GM23338 (cell line): ENCODE measurements around the gene APRT. TPM values are rescaled to one million over a fixed set of nuclear protein-coding genes. Genes with fewer than 3 reads are reported as not detected.

Source experiments
- ATAC-seq: fragments of 200-7000 bp; cut with Tn5 transposase; 3 replicates; pipeline ENCODE4 v1.9.1; 2020
- DNase-seq: peaks from one replicate; pipeline ENCODE4 v3.0.0-alpha.2; 2015; ENCODE audit warnings: low spot score
- H2AFZ ChIP-seq: fragments of 200-600 bp; sonication (generic); 2 replicates; pipeline ENCODE4 v1.8.0; 2016; ENCODE audit warnings: antibody characterized with exemption, mild to moderate bottlenecking, moderate library complexity
- H3F3A ChIP-seq: fragments of 200-600 bp; sonication (generic); replicated peaks from 2 replicates; pipeline ENCODE4 v1.8.0; 2017; ENCODE audit warnings: antibody characterized with exemption, mixed run types, low read depth
- H3K27ac ChIP-seq: fragments of 200-600 bp; sonication (generic); 2 replicates; pipeline ENCODE4 v1.6.1; 2016; ENCODE audit warnings: low read depth
- H3K27me3 ChIP-seq: fragments of 200-600 bp; sonication (generic); 2 replicates; pipeline ENCODE4 v1.8.0; 2016; ENCODE audit warnings: mild to moderate bottlenecking, mixed run types, moderate library complexity; ENCODE audit not compliant: insufficient read depth
- H3K36me3 ChIP-seq: fragments of 200-600 bp; sonication (generic); 2 replicates; pipeline ENCODE4 v1.8.0; 2016; ENCODE audit warnings: mild to moderate bottlenecking; ENCODE audit not compliant: insufficient read depth
- H3K4me1 ChIP-seq: fragments of 200-600 bp; sonication (generic); 2 replicates; pipeline ENCODE4 v1.8.0; 2016; ENCODE audit warnings: mild to moderate bottlenecking, moderate library complexity; ENCODE audit not compliant: insufficient read depth
- H3K4me2 ChIP-seq: fragments of 200-600 bp; sonication (generic); 2 replicates; pipeline ENCODE4 v1.7.1; 2017; ENCODE audit warnings: mixed run types
- H3K4me3 ChIP-seq: fragments of 200-600 bp; sonication (generic); 2 replicates; pipeline ENCODE4 v1.6.1; 2016; ENCODE audit warnings: mixed run types
- H3K79me2 ChIP-seq: fragments of 200-600 bp; sonication (generic); replicated peaks from 2 replicates; pipeline ENCODE4 v1.8.0; 2017; ENCODE audit warnings: mild to moderate bottlenecking; ENCODE audit not compliant: insufficient read depth
- H3K9me2 ChIP-seq: fragments of 200-600 bp; sonication (generic); 2 replicates; pipeline ENCODE4 v1.8.0; 2017; ENCODE audit not compliant: insufficient read depth
- H4K20me1 ChIP-seq: fragments of 200-600 bp; sonication (generic); replicated peaks from 2 replicates; pipeline ENCODE4 v1.8.0; 2017; ENCODE audit warnings: mild to moderate bottlenecking; ENCODE audit not compliant: insufficient read depth
- H3K27ac Mint-ChIP-seq: 2 replicates; pipeline ENCODE4 v1.8.0; 2020; ENCODE audit warnings: inconsistent platforms, mild to moderate bottlenecking, moderate library complexity, mixed read lengths
- H3K27me3 Mint-ChIP-seq: 3 replicates; pipeline ENCODE4 v1.8.0; 2022; ENCODE audit warnings: low read depth, mild to moderate bottlenecking, moderate library complexity, mixed read lengths, inconsistent platforms; ENCODE audit not compliant: insufficient read depth, poor library complexity
- H3K36me3 Mint-ChIP-seq: 3 replicates; pipeline ENCODE4 v1.8.0; 2021; ENCODE audit warnings: low read depth, mild to moderate bottlenecking, inconsistent platforms, moderate library complexity, mixed read lengths
- H3K4me1 Mint-ChIP-seq: 3 replicates; pipeline ENCODE4 v1.8.0; 2020; ENCODE audit warnings: mild to moderate bottlenecking, inconsistent platforms, mixed read lengths
- H3K4me3 Mint-ChIP-seq: 3 replicates; pipeline ENCODE4 v1.8.0; 2021; ENCODE audit warnings: moderate library complexity, mild to moderate bottlenecking, inconsistent platforms, mixed read lengths
- H3K9me3 Mint-ChIP-seq: 3 replicates; pipeline ENCODE4 v1.8.0; 2020; ENCODE audit warnings: moderate library complexity, mild to moderate bottlenecking, inconsistent platforms, mixed read lengths
- CREB1 ChIP-seq: fragments of 250-450 bp; sonication (Bioruptor Pico); IDR thresholded peaks from 2 replicates; pipeline ENCODE4 v1.5.0; 2020; ENCODE audit warnings: low read depth, mild to moderate bottlenecking, moderate library complexity
- CTCF ChIP-seq, 2 experiments: fragments of 200-600 bp in 1 of 2; sonication (generic) in 1 of 2; conservative IDR thresholded peaks; 2 replicates each; pipeline versions ENCODE4 v1.5.1 to v1.6.1; 2016 to 2017; ENCODE audit warnings: antibody characterized with exemption in 2 of 2, low read depth in 2 of 2, mild to moderate bottlenecking in 2 of 2, moderate library complexity in 1 of 2
- ETS1 ChIP-seq: IDR thresholded peaks from 2 replicates; pipeline ENCODE4 v1.6.1; 2016; ENCODE audit warnings: antibody characterized with exemption
- EZH2 ChIP-seq: fragments of 200-600 bp; sonication (generic); IDR thresholded peaks from one replicate; pipeline ENCODE4 v1.8.0; 2017; ENCODE audit warnings: antibody characterized with exemption, mild to moderate bottlenecking, low read depth; ENCODE audit not compliant: unreplicated experiment
- EZH2phosphoT487 ChIP-seq: fragments of 200-600 bp; sonication (generic); IDR thresholded peaks from one replicate; pipeline ENCODE4 v1.8.1; 2018; ENCODE audit warnings: antibody characterized with exemption; ENCODE audit not compliant: unreplicated experiment
- JUNB ChIP-seq: IDR thresholded peaks from one replicate; pipeline ENCODE4 v1.6.1; 2016; ENCODE audit warnings: antibody characterized with exemption; ENCODE audit not compliant: unreplicated experiment
- NANOG ChIP-seq: IDR thresholded peaks from 2 replicates; pipeline ENCODE4 v1.6.1; 2016; ENCODE audit warnings: antibody characterized with exemption, borderline replicate concordance
- POLR2AphosphoS5 ChIP-seq: IDR thresholded peaks from 2 replicates; pipeline ENCODE4 v1.6.1; 2016; ENCODE audit warnings: antibody characterized with exemption, low read depth
- REST ChIP-seq: IDR thresholded peaks from one replicate; pipeline ENCODE4 v1.6.1; 2018; ENCODE audit warnings: antibody characterized with exemption; ENCODE audit not compliant: unreplicated experiment
- STAT1 ChIP-seq: IDR thresholded peaks from one replicate; pipeline ENCODE4 v1.6.1; 2016; ENCODE audit warnings: antibody characterized with exemption; ENCODE audit not compliant: unreplicated experiment
- ZNF114 ChIP-seq: fragments of 250-450 bp; sonication (Bioruptor Pico); IDR thresholded peaks from 2 replicates; pipeline ENCODE4 v1.5.0; 2020; ENCODE audit warnings: mild to moderate bottlenecking, moderate library complexity
- ZNF331 ChIP-seq: fragments of 250-450 bp; sonication (Bioruptor Pico); IDR thresholded peaks from 2 replicates; pipeline ENCODE4 v1.5.0; 2020; ENCODE audit warnings: low read depth, mild to moderate bottlenecking, moderate library complexity
- ZNF462 ChIP-seq: fragments of 250-450 bp; sonication (Bioruptor Pico); IDR thresholded peaks from 2 replicates; pipeline ENCODE4 v1.5.0; 2020; ENCODE audit warnings: mild to moderate bottlenecking, moderate library complexity
- polyA plus RNA-seq: library from polyadenylated mRNA; unstranded; fragments of >200 nt; fragmentation: Nextera tagmentation; extraction: Ambion mirVana; gene quantifications from 2 replicates; pipeline ENCODE4 v1.2.1, GENCODE V29; 2016
- total RNA-seq: library from RNA; depleted of rRNA; stranded (reverse); fragments of >200 nt; shearing (Covaris generic); gene quantifications from 2 replicates; pipeline ENCODE4 v1.2.3, GENCODE V29; 2014

Gene APRT
- total and polyA plus RNA-seq, 2 experiments from 2014 or later, result 250 to 522 TPM

GRCh38 chr16:88774544-88775393 is 37.0 kb downstream of the APRT start:
- Mint-ChIP-seq H3K9me3 (no peaks in the 10 kb centered on the region; the same call in 2 of the 3 replicates), H3K4me1 (peaks cover 39% of the 10 kb centered on the region), H3K27ac (no peak overlapping the region), H3K4me3 (no peak overlapping the region), H3K36me3 (no peaks in the 10 kb centered on the region), H3K27me3 (peaks cover 21% of the 10 kb centered on the region)
- Histone ChIP-seq H4K20me1 (no peaks in the 10 kb centered on the region), H2AFZ (no peak overlapping the region), H3K79me2 (peaks cover 49% of the 10 kb centered on the region), H3K36me3 (no peaks in the 10 kb centered on the region), H3K4me2 (no peak overlapping the region), H3K9me2 (no peaks in the 10 kb centered on the region), H3K4me1 (peaks cover 31% of the 10 kb centered on the region; the same call in 1 of the 2 replicates), H3K4me3 (no peak overlapping the region), H3K27me3 (no peaks in the 10 kb centered on the region), H3F3A (0 out of 2 replicates have a peak, but pooled peaks cover 3% of the 10 kb centered on the region), H3K27ac (peak overlapping the region; percentile 32; the same call in 1 of the 2 replicates)
- TF ChIP-seq REST (no peak), JUNB (no peak), ZNF462 (CRISPR knock-in tag) (no peak), ZNF331 (no peak), ZNF114 (CRISPR knock-in tag) (no peak), STAT1 (no peak), POLR2AphosphoS5 (no peak), EZH2 (no peak), CTCF (conservative IDR thresholded peaks at IDR 0.05; ENCODE audit: low read depth in 2 of 2) (no peak), EZH2phosphoT487 (no peak), CREB1 (CRISPR knock-in tag) (no peak), NANOG (no peak), ETS1 (no peak)
- DNase-seq (no peak), ATAC-seq (no peak)
